ENCODE measurements around the gene PCSK6.
"Not testable (repeated sequence)": the region's sequence is repeated elsewhere in the genome, so short reads cannot be mapped to it uniquely, and the experiment has no call there.

Gene PCSK6

GRCh38 chr15:101427606-101428487 lies 61.7 kb downstream of the PCSK6 start:
- DNase-seq: no peak

- no peak for DNase-seq
Measured at GRCh38 chr15:101426761-101427333, 62.7 kb downstream of the PCSK6 start.

- DNase-seq: no peak
Measured at GRCh38 chr15:101425787-101426365, 63.6 kb downstream of the PCSK6 start.

GRCh38 chr15:101424984-101425383 lies 64.5 kb downstream of the PCSK6 start:
- no peak for DNase-seq

GRCh38 chr15:101420232-101420631 lies 69.3 kb downstream of the PCSK6 start:
- DNase-seq: no peak

GRCh38 chr15:101416475-101416874 lies 73.0 kb downstream of the PCSK6 start:
- DNase-seq: not testable (repeated sequence)

- no peak for DNase-seq
Measured at GRCh38 chr15:101413239-101413638, 76.3 kb downstream of the PCSK6 start.

- no peak for DNase-seq
Measured at GRCh38 chr15:101411581-101411980, 77.9 kb downstream of the PCSK6 start.

- DNase-seq: no peak
Measured at GRCh38 chr15:101411085-101411484, 78.4 kb downstream of the PCSK6 start.

- DNase-seq: no peak
Measured at GRCh38 chr15:101410612-101411011, 78.9 kb downstream of the PCSK6 start.

GRCh38 chr15:101409621-101410020 lies 79.9 kb downstream of the PCSK6 start:
- DNase-seq: no peak

GRCh38 chr15:101407966-101408775 lies 81.3 kb downstream of the PCSK6 start:
- no peak for DNase-seq

GRCh38 chr15:101407439-101407838 lies 82.1 kb downstream of the PCSK6 start:
- no peak for DNase-seq

GRCh38 chr15:101406526-101407195 lies 82.8 kb downstream of the PCSK6 start:
- DNase-seq: no peak

- DNase-seq: no peak
Measured at GRCh38 chr15:101406036-101406435, 83.5 kb downstream of the PCSK6 start.

GRCh38 chr15:101404245-101404644 lies 85.3 kb downstream of the PCSK6 start:
- DNase-seq: no peak

- not testable (repeated sequence) for DNase-seq
Measured at GRCh38 chr15:101402883-101403282, 86.6 kb downstream of the PCSK6 start.

- no peak for DNase-seq
Measured at GRCh38 chr15:101401286-101401685, 88.2 kb downstream of the PCSK6 start.

GRCh38 chr15:101399431-101399830 lies 90.1 kb downstream of the PCSK6 start:
- DNase-seq: no peak

GRCh38 chr15:101398247-101398646 lies 91.3 kb downstream of the PCSK6 start:
- no peak for DNase-seq

GRCh38 chr15:101397521-101398003 lies 91.9 kb downstream of the PCSK6 start:
- no peak for DNase-seq

GRCh38 chr15:101396484-101397261 lies 92.8 kb downstream of the PCSK6 start:
- DNase-seq: no peak
